Measurements from ENCODE around the gene NR3C2. TPM values are rescaled to one million over a fixed set of nuclear protein-coding genes. Genes with fewer than 3 reads are reported as not detected.

The NR3C2 gene
- total RNA-seq, 1 donor from 2014 or later = 7.1 TPM

- no peak for DNase-seq (ENCODE audit: low spot score)
Observed at GRCh38 chr4:148312956-148313490, 129.2 kb downstream of the NR3C2 start.

- DNase-seq (ENCODE audit: low spot score) = no peak
Observed at GRCh38 chr4:148311526-148311925, 130.7 kb downstream of the NR3C2 start.

GRCh38 chr4:148310756-148311155 lies 131.5 kb downstream of the NR3C2 start:
- no peak for DNase-seq (ENCODE audit: low spot score)

- DNase-seq (ENCODE audit: low spot score) = no peak
Observed at GRCh38 chr4:148305751-148306150, 136.5 kb downstream of the NR3C2 start.

GRCh38 chr4:148302416-148302815 lies 139.8 kb downstream of the NR3C2 start:
- DNase-seq (ENCODE audit: low spot score) = no peak

GRCh38 chr4:148300877-148301276 lies 141.3 kb downstream of the NR3C2 start:
- DNase-seq (ENCODE audit: low spot score) = no peak

GRCh38 chr4:148299337-148299736 lies 142.9 kb downstream of the NR3C2 start:
- DNase-seq (ENCODE audit: low spot score) = no peak

GRCh38 chr4:148296498-148296897 lies 145.7 kb downstream of the NR3C2 start:
- no peak for DNase-seq (ENCODE audit: low spot score)

GRCh38 chr4:148295642-148296041 lies 146.6 kb downstream of the NR3C2 start:
- no peak for DNase-seq (ENCODE audit: low spot score)

- no peak for DNase-seq (ENCODE audit: low spot score)
Observed at GRCh38 chr4:148293571-148293970, 148.6 kb downstream of the NR3C2 start.

GRCh38 chr4:148292686-148293085 lies 149.5 kb downstream of the NR3C2 start:
- no peak for DNase-seq (ENCODE audit: low spot score)

- no peak for DNase-seq (ENCODE audit: low spot score)
Observed at GRCh38 chr4:148289740-148290139, 152.5 kb downstream of the NR3C2 start.

- DNase-seq (ENCODE audit: low spot score) = no peak
Observed at GRCh38 chr4:148288448-148288847, 153.8 kb downstream of the NR3C2 start.

GRCh38 chr4:148287111-148287510 lies 155.1 kb downstream of the NR3C2 start:
- DNase-seq (ENCODE audit: low spot score) = no peak

GRCh38 chr4:148286012-148286411 lies 156.2 kb downstream of the NR3C2 start:
- DNase-seq (ENCODE audit: low spot score) = no peak

- DNase-seq (ENCODE audit: low spot score) = no peak
Observed at GRCh38 chr4:148283665-148284064, 158.5 kb downstream of the NR3C2 start.

- no peak for DNase-seq (ENCODE audit: low spot score)
Observed at GRCh38 chr4:148278310-148278709, 163.9 kb downstream of the NR3C2 start.

- no peak for DNase-seq (ENCODE audit: low spot score)
Observed at GRCh38 chr4:148275266-148275665, 166.9 kb downstream of the NR3C2 start.

GRCh38 chr4:148273501-148273986 lies 168.7 kb downstream of the NR3C2 start:
- no peak for DNase-seq (ENCODE audit: low spot score)

- no peak for DNase-seq (ENCODE audit: low spot score)
Observed at GRCh38 chr4:148271166-148271565, 171.0 kb downstream of the NR3C2 start.

- no peak for DNase-seq (ENCODE audit: low spot score)
Observed at GRCh38 chr4:148270630-148271029, 171.6 kb downstream of the NR3C2 start.

GRCh38 chr4:148268835-148269234 lies 173.4 kb downstream of the NR3C2 start:
- DNase-seq (ENCODE audit: low spot score) = no peak

- no peak for DNase-seq (ENCODE audit: low spot score)
Observed at GRCh38 chr4:148266921-148267320, 175.3 kb downstream of the NR3C2 start.

- DNase-seq (ENCODE audit: low spot score) = no peak
Observed at GRCh38 chr4:148266240-148266639, 176.0 kb downstream of the NR3C2 start.

Measured in mesenteric fat pad (tissue), 1 donor.